ENCODE measurements around the gene LRRC45.

- TF ChIP-seq POLR2A (IDR thresholded peaks at IDR 0.05; ENCODE audit: low read depth, low read length): no peak
- TF ChIP-seq TAF1 (IDR thresholded peaks at IDR 0.05; ENCODE audit: low read depth, low read length): no peak
- no peak for TF ChIP-seq POLR2AphosphoS5 (IDR thresholded peaks at IDR 0.05; ENCODE audit: low read depth, low read length)
- no peak for TF ChIP-seq SPI1 (IDR thresholded peaks at IDR 0.05; ENCODE audit: low read depth, low read length)
- TF ChIP-seq POU2F2 (IDR thresholded peaks at IDR 0.05; ENCODE audit: low read depth, low read length): no peak
Measured at GRCh38 chr17:82028246-82028645, 5.1 kb downstream of the LRRC45 start.
